Fibroblast of lung (primary cell): Measurements from ENCODE around the gene LY9. TPM values are rescaled to one million over a fixed set of nuclear protein-coding genes. Genes with fewer than 3 reads are reported as not detected.
"Not testable (repeated sequence)": the region's sequence is repeated elsewhere in the genome, so short reads cannot be mapped to it uniquely, and the experiment has no call there.

ENCODE experiments used
- DNase-seq, 2 donors: peaks; one replicate each; pipeline versions ENCODE4 v3.0.0 to v3.0.0-alpha.2; 2010; ENCODE audit warnings: low read depth in 2 of 2
- H2AFZ ChIP-seq: 2 replicates; pipeline ENCODE4 v1.5.1; 2012; ENCODE audit warnings: low read length, control low read depth, inconsistent platforms
- H3K27ac ChIP-seq: 2 replicates; pipeline ENCODE4 v1.5.1; 2011; ENCODE audit warnings: low read length, control low read depth; ENCODE audit not compliant: insufficient read depth
- H3K27me3 ChIP-seq: 2 replicates; pipeline ENCODE4 v1.5.1; 2011; ENCODE audit warnings: mild to moderate bottlenecking, low read length; ENCODE audit not compliant: control insufficient read depth, insufficient read depth
- H3K36me3 ChIP-seq: 2 replicates; pipeline ENCODE4 v1.5.1; 2011; ENCODE audit warnings: low read length; ENCODE audit not compliant: control insufficient read depth, insufficient read depth
- H3K4me1 ChIP-seq: 2 replicates; pipeline ENCODE4 v1.5.1; 2011; ENCODE audit warnings: low read length; ENCODE audit not compliant: control insufficient read depth, insufficient read depth; ENCODE audit errors: extremely low read depth
- H3K4me2 ChIP-seq: 2 replicates; pipeline ENCODE4 v1.5.1; 2011; ENCODE audit warnings: low read length, control low read depth; ENCODE audit not compliant: insufficient read depth; ENCODE audit errors: extremely low read depth
- H3K4me3 ChIP-seq, 4 experiments: fragments of 200-600 bp in 1 of 4; sonication (generic) in 1 of 4; replicated peaks in 1 of 4; 2 replicates each; pipeline ENCODE4 v1.5.1; 2011 to 2016; ENCODE audit warnings: low read length in 4 of 4, low read depth in 3 of 4, mild to moderate bottlenecking in 3 of 4, control low read depth in 2 of 4, inconsistent platforms in 1 of 4, mixed read lengths in 1 of 4; ENCODE audit not compliant: insufficient read depth in 1 of 4; ENCODE audit errors: control extremely low read depth in 1 of 4
- H3K79me2 ChIP-seq: 2 replicates; pipeline ENCODE4 v1.5.1; 2012; ENCODE audit warnings: mild to moderate bottlenecking, low read length, inconsistent platforms; ENCODE audit not compliant: control insufficient read depth, insufficient read depth
- H3K9ac ChIP-seq: 2 replicates; pipeline ENCODE4 v1.5.1; 2011; ENCODE audit warnings: mild to moderate bottlenecking, low read length, control low read depth; ENCODE audit not compliant: insufficient read depth
- H3K9me3 ChIP-seq: 2 replicates; pipeline ENCODE4 v1.5.1; 2012; ENCODE audit warnings: low read depth, low read length; ENCODE audit not compliant: control insufficient read depth, insufficient read depth
- H4K20me1 ChIP-seq: 2 replicates; pipeline ENCODE4 v1.5.1; 2011; ENCODE audit warnings: low read length; ENCODE audit not compliant: control insufficient read depth, insufficient read depth; ENCODE audit errors: extremely low read depth
- EZH2 ChIP-seq: IDR thresholded peaks from 2 replicates; pipeline ENCODE4 v1.5.1; 2012; ENCODE audit warnings: low read length, control low read depth, mild to moderate bottlenecking; ENCODE audit errors: missing control alignments
- polyA plus RNA-seq, 2 donors: library from polyadenylated mRNA; depleted of rRNA in 1 of 2; stranded (reverse) in 1 of 2; unstranded in 1 of 2; fragments of >200 nt; gene quantifications; 2 replicates each; pipeline ENCODE4 v1.2.1, GENCODE V29; 2011 to 2012; ENCODE audit warnings: missing spikeins in 1 of 2
- total RNA-seq: library from RNA; depleted of rRNA; stranded (reverse); fragments of >200 nt; gene quantifications from 2 replicates; pipeline ENCODE4 v1.2.1, GENCODE V29; 2014
- TF ChIP-seq, protein P1 (sequence below), 2 donors: IDR thresholded peaks in 1 of 2; conservative IDR thresholded peaks in 1 of 2; 1 replicate in 1 of 2; 2 replicates in 1 of 2; pipeline ENCODE4 v1.5.1; 2011 to 2012; ENCODE audit warnings: low read length in 2 of 2, control low read depth in 1 of 2, inconsistent platforms in 1 of 2, low read depth in 1 of 2, mild to moderate bottlenecking in 1 of 2

The LY9 gene
- total and polyA plus RNA-seq, 2 donors (not counting 1 experiment from before 2014, with no cell fraction given): not detected

DNA sequence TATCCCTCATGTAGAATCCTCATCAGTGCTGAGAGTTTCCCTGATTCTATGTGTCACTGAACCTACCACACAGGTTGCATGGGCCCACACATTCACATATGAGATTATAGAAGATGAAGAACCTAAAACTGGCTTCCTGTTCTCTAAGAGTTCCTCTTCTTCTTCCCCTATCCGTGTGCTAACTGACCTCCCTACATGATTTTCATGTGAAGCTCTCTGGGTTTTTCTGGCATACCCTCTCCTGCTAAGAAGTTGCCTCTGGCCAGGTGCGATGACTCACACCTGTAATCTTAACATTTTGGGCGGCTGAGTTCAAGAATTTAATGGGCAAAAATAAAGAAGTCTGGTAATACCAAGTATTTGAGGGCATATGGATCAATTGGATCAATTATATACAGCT is 72.2 kb downstream of the LY9 start:
- no peak for TF ChIP-seq EZH2
- TF ChIP-seq, protein P1, sequence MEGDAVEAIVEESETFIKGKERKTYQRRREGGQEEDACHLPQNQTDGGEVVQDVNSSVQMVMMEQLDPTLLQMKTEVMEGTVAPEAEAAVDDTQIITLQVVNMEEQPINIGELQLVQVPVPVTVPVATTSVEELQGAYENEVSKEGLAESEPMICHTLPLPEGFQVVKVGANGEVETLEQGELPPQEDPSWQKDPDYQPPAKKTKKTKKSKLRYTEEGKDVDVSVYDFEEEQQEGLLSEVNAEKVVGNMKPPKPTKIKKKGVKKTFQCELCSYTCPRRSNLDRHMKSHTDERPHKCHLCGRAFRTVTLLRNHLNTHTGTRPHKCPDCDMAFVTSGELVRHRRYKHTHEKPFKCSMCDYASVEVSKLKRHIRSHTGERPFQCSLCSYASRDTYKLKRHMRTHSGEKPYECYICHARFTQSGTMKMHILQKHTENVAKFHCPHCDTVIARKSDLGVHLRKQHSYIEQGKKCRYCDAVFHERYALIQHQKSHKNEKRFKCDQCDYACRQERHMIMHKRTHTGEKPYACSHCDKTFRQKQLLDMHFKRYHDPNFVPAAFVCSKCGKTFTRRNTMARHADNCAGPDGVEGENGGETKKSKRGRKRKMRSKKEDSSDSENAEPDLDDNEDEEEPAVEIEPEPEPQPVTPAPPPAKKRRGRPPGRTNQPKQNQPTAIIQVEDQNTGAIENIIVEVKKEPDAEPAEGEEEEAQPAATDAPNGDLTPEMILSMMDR (conservative IDR thresholded peaks at IDR 0.05 in 1 of 2, IDR thresholded peaks at IDR 0.05 in 1 of 2; ENCODE audit: low read depth in 1 of 2, low read length in 2 of 2): no peak
- Histone ChIP-seq H3K4me3 (no peak overlapping the region), H4K20me1 (no peaks in the 10 kb centered on the region), H2AFZ (no peak overlapping the region), H3K27ac (no peak overlapping the region), H3K79me2 (no peaks in the 10 kb centered on the region), H3K9me3 (no peaks in the 10 kb centered on the region), H3K9ac (no peak overlapping the region), H3K36me3 (no peaks in the 10 kb centered on the region), H3K4me2 (no peak overlapping the region), H3K27me3 (no peaks in the 10 kb centered on the region), H3K4me1 (no peaks in the 10 kb centered on the region)
- no peak for DNase-seq

DNA sequence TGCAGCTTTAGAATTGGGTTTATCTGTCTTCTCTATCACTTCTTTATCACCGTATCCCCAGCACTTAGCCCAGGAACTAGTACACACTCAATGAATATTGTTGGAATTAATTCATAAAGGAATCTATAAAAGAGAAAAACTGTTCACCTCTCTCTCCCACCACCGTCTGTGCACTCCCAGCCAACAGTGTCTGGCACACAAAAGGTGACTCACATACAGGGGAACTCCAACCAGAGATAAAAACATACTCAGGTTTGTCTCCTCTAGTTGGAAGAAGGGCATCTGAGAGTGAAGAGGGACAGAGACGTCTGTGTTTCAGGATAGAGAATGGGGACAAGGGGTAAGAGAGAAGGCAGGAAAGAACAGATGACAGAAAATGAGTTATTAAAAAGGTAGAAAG is 79.0 kb downstream of the LY9 start:
- Histone ChIP-seq H3K27me3 (no peaks in the 10 kb centered on the region), H3K79me2 (no peaks in the 10 kb centered on the region), H4K20me1 (no peaks in the 10 kb centered on the region), H3K9me3 (no peaks in the 10 kb centered on the region), H3K4me3 (no peak overlapping the region), H3K36me3 (no peaks in the 10 kb centered on the region), H3K9ac (no peak overlapping the region), H3K4me1 (no peaks in the 10 kb centered on the region), H3K4me2 (no peak overlapping the region), H2AFZ (no peak overlapping the region), H3K27ac (no peak overlapping the region)
- no peak for DNase-seq
- TF ChIP-seq EZH2: no peak
- TF ChIP-seq, protein P1 (conservative IDR thresholded peaks at IDR 0.05 in 1 of 2, IDR thresholded peaks at IDR 0.05 in 1 of 2; ENCODE audit: low read depth in 1 of 2, low read length in 2 of 2): no peak

DNA sequence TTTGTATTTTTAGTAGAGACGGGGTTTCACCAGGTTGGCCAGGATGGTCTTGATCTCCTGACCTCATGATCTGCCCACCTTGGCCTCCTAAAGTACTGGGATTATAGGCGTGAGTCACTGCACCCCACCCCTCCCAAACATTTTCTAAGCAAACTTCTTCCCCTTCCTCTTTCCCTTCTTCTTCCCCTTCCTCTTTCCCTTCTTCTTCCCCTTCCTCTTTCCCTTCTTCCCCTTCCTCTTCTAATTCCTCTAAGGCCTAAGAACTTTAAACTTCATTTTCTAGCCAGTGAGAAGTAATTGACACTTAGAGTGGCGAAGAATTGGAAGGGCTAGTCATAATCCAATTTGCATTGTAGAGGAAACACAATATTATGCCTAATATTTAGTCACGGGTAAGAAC is 79.6 kb downstream of the LY9 start:
- H3K9me3 ChIP-seq, H3K79me2 ChIP-seq, H4K20me1 ChIP-seq, H3K27me3 ChIP-seq, H3K9ac ChIP-seq, H3K4me3 ChIP-seq, H2AFZ ChIP-seq, H3K27ac ChIP-seq, H3K36me3 ChIP-seq, DNase-seq, H3K4me1 ChIP-seq, H3K4me2 ChIP-seq: not testable (repeated sequence)

DNA sequence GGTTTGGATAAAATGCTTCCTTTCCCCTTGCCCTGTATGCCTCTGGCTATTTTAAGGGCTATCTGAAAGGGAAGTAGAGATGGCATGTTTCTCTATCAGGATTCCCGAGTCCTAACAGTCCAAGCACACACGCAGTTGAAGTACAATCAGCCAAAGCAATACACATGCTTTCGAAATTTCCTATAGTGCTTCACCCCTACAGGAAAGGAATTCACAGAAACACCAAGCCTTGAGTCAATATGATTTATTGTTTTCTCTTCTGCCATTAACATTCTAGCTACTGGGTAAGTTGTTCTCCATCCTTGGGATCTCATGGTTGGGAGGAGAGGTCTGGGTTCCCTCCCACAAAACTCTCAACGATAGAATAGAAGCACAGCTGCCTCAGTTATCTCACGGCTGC is 80.3 kb downstream of the LY9 start:
- no peaks in the 10 kb centered on the region for H3K4me1 ChIP-seq
- H3K4me2 ChIP-seq: no peak overlapping the region
- no peak overlapping the region for H3K9ac ChIP-seq
- H3K4me3 ChIP-seq: no peak overlapping the region
- no peak overlapping the region for H2AFZ ChIP-seq
- H3K36me3 ChIP-seq: no peaks in the 10 kb centered on the region
- no peaks in the 10 kb centered on the region for H3K27me3 ChIP-seq
- H4K20me1 ChIP-seq: no peaks in the 10 kb centered on the region
- no peak for DNase-seq
- H3K9me3 ChIP-seq: no peaks in the 10 kb centered on the region
- no peaks in the 10 kb centered on the region for H3K79me2 ChIP-seq
- H3K27ac ChIP-seq: no peak overlapping the region
- no peak for TF ChIP-seq EZH2
- TF ChIP-seq, protein P1 (conservative IDR thresholded peaks at IDR 0.05 in 1 of 2, IDR thresholded peaks at IDR 0.05 in 1 of 2; ENCODE audit: low read depth in 1 of 2, low read length in 2 of 2): no peak
